Heart right ventricle (tissue), 16 donors: ENCODE results near the gene VRTN. TPM values are rescaled to one million over a fixed set of nuclear protein-coding genes. Genes with fewer than 3 reads are reported as not detected.
"Not testable (repeated sequence)": the region's sequence is repeated elsewhere in the genome, so short reads cannot be mapped to it uniquely, and the experiment has no call there.

Experiments used
- ATAC-seq, 8 donors: fragments of 200-7000 bp; cut with Tn5 transposase; one replicate each; pipeline ENCODE4 v1.9.1; 2020; ENCODE audit warnings: mild to moderate bottlenecking in 8 of 8, moderate library complexity in 8 of 8, moderate number of reproducible peaks in 1 of 8
- DNase-seq, 2 donors: peaks; one replicate each; pipeline ENCODE4 v3.0.0-alpha.2; 2020
- H3K27ac ChIP-seq, 10 donors: fragments of 200-600 bp; sonication (generic) in 2 of 10; one replicate each; pipeline versions ENCODE4 v1.5.0 to v1.8.0; 2020 to 2022; ENCODE audit warnings: mild to moderate bottlenecking in 3 of 10
- H3K27me3 ChIP-seq, 7 donors: fragments of 200-600 bp; one replicate each; pipeline ENCODE4 v1.8.0; 2021 to 2022; ENCODE audit warnings: mild to moderate bottlenecking in 2 of 7
- H3K36me3 ChIP-seq, 9 donors: fragments of 200-600 bp; sonication (generic) in 1 of 9; one replicate each; pipeline versions ENCODE4 v1.5.0 to v1.8.0; 2020 to 2022; ENCODE audit warnings: mild to moderate bottlenecking in 2 of 9
- H3K4me1 ChIP-seq, 9 donors: fragments of 200-600 bp; sonication (generic) in 1 of 9; one replicate each; pipeline versions ENCODE4 v1.5.0 to v1.8.0; 2020 to 2022; ENCODE audit warnings: mild to moderate bottlenecking in 4 of 9
- H3K4me3 ChIP-seq, 10 donors: fragments of 200-600 bp; sonication (generic) in 2 of 10; one replicate each; pipeline versions ENCODE4 v1.5.0 to v1.8.0; 2020 to 2022; ENCODE audit warnings: mild to moderate bottlenecking in 7 of 10, moderate library complexity in 2 of 10
- H3K9me3 ChIP-seq, 11 donors: fragments of 200-600 bp in 10 of 11; sonication (generic) in 2 of 11; one replicate each; pipeline versions ENCODE4 v1.5.0 to v1.8.0; 2013 to 2022; ENCODE audit warnings: mild to moderate bottlenecking in 2 of 11, control low read depth in 1 of 11, moderate library complexity in 1 of 11
- CTCF ChIP-seq, 9 donors: fragments of 200-600 bp; sonication (generic) in 2 of 9; IDR thresholded peaks; one replicate each; pipeline versions ENCODE4 v1.5.0 to v1.8.0; 2021 to 2022; ENCODE audit warnings: antibody characterized with exemption in 9 of 9, mild to moderate bottlenecking in 5 of 9, moderate library complexity in 1 of 9
- WGBS, 2 donors: extraction: QIAGEN DNeasy Blood & Tissue Kit; methylation state at CpG; one replicate each; pipeline ENCODE4 v1.1.7; 2013; ENCODE audit warnings: inconsistent platforms in 1 of 2; 5-methylcytosine and 5-hydroxymethylcytosine counted together
- intact Hi-C, 10 donors: fragments of 100-400 bp; cut with DNase I; formaldehyde crosslinking; loops; one replicate each; pipeline versions ENCODE4 v1.11.1 to v1.14.2; 2022
- polyA plus RNA-seq, 2 donors: library from polyadenylated mRNA; stranded (reverse); fragments of 200-250 nt; gene quantifications; one replicate each; pipeline ENCODE4 v1.2.3, GENCODE V29; 2013
- total RNA-seq, 10 donors: library from RNA; stranded (reverse); fragmentation: NEBNext Ultra II Directional in 3 of 10; extraction: Animal tissue kit (Norgen Biotek cat#: 25700) in 3 of 10; gene quantifications; one replicate each; pipeline versions ENCODE4 v1.2.1 to v1.2.4, GENCODE V29; 2021 to 2023
- donor health status: Arrhythmogenic right ventricular cardiomyopathy.
- donor health status: ischemic (EF 13 %, LVEDD 7.1; RV severe dilation, severe dysfunction).
- donor health status: healthy with polysubstance abuse.
- donor health status: DM: no; HTN: yes; CAD: no.
- donor health status: DM: no; HTN: no; CAD: no.
- donor health status: ischemic (EF 25% LVEDD 6.9; RV normal size, moderate dysfunction).
- donor health status: ischemic (EF 25% LVEDD 5.7; RV mildly dilated, moderate dysfunction).
- donor health status: healthy.
- donor health status: DM: yes; HTN: yes; CAD: no.
- donor health status: Ischemic cardiomyopathy.
- donor health status: ischemic (EF 35%, LVEDD 5.7; RV mildly dilated, moderate dysfunction).
- donor health status: nonischemic (EF 11% LVEDD 7.7; RV severe dilation, severe dysfunction).
- donor health status: DM: yes; HTN: yes; CAD: no.
- donor health status: PGD.
- donor health status: ischemic (EF 29% LVEDD 5.4; RV normal size, mild dysfunction).
- donor health status: nonischemic (EF 23%, LVEDD 6.1; RV moderate dilation, normal function).

The VRTN gene
- total and polyA plus RNA-seq, 12 donors = not detected

DNA sequence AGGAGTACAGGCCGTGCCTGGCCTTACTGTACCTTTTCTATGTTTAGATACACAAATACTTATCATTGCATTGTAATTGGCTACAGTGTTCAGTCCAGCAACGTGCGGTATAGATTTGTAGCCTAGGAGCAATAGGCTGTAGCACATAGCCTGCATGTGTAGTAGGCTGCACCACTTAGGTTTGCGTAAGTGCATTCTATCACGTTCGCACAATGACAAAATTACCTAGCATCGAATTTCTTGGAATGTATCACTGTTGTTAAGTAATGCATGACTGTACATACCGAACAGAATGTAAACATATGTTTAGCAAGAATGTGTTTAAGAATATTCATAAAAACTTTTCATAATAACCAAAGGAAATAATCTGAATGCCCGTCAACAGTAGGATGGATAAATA is 31.9 kb downstream of the VRTN start:
- H3K27me3 ChIP-seq = peaks cover 0 to 7% (median 0%) of the 10 kb centered on the region in 7 donors
- intact Hi-C loops = no loop called here
- DNase-seq (no peak), ATAC-seq (no peak)
- no peak overlapping the region for H3K27ac ChIP-seq
- no peak for TF ChIP-seq CTCF (IDR thresholded peaks at IDR 0.05)
- no peaks in the 10 kb centered on the region for H3K36me3 ChIP-seq
- no peak overlapping the region for H3K4me3 ChIP-seq
- 87% methylated on average over 9 of the region's 9 CpGs for WGBS, 2 donors
- no peaks in the 10 kb centered on the region for H3K4me1 ChIP-seq
- H3K9me3 ChIP-seq = no peaks in the 10 kb centered on the region

GRCh38 chr14:74380845-74381244 is 32.6 kb downstream of the VRTN start:
- TF ChIP-seq CTCF (IDR thresholded peaks at IDR 0.05) = no peak
- no peak for DNase-seq
- H3K27me3 ChIP-seq = peaks cover 0 to 6% (median 0%) of the 10 kb centered on the region in 7 donors
- no peak overlapping the region for H3K27ac ChIP-seq
- no peak for ATAC-seq
- H3K36me3 ChIP-seq = no peaks in the 10 kb centered on the region
- H3K4me1 ChIP-seq = no peaks in the 10 kb centered on the region
- WGBS, 2 donors = 77 to 83% methylated on average over 13 of the region's 13 CpGs
- intact Hi-C loops = no loop called here
- no peaks in the 10 kb centered on the region for H3K9me3 ChIP-seq
- no peak overlapping the region for H3K4me3 ChIP-seq

DNA sequence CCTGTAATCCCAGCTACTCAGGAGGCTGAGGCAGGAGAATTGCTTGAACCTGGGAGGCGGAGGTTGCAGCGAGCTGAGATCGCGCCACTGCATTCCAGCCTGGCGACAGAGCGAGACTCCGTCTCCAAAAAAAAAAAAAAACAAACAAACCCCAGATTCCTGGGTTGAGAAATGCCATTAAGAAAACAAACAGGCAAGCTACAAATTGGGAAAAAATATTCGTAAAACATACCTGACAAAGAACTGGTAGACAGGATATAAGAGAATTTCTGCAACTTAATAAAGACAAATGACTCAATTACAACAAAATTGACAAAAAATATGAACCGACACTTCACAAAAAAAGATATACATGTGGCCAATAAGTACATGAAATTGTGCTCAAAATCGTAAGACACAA is 33.3 kb downstream of the VRTN start:
- H3K36me3 ChIP-seq = not testable (repeated sequence)

DNA sequence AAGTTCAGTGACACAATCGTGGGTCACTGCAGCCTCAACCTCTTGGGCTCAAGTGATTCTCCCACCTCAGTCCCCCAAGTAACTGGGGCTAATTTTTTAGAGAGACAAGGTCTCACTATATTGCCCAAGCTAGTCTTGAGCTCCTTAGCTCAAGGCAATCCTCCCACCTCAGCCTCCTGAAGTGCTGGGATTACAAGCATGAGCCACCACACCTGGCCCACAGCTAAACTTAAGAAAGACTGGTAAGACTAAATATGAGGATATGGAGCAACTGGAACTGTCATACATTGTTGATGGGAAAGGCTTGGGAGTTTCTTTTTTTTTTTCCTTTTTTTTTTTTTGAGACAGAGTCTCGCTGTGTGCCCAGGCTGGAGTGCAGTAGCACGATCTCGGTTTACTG is 34.0 kb downstream of the VRTN start:
- DNase-seq (no peak), ATAC-seq (no peak)
- no peaks in the 10 kb centered on the region for H3K36me3 ChIP-seq
- no peaks in the 10 kb centered on the region for H3K9me3 ChIP-seq
- TF ChIP-seq CTCF (IDR thresholded peaks at IDR 0.05) = no peak
- peaks cover 0 to 6% (median 0%) of the 10 kb centered on the region in 7 donors for H3K27me3 ChIP-seq
- no peak overlapping the region for H3K4me3 ChIP-seq
- no peaks in the 10 kb centered on the region for H3K4me1 ChIP-seq
- 89 to 91% methylated on average over 4 of the region's 4 CpGs for WGBS, 2 donors
- no peak overlapping the region for H3K27ac ChIP-seq
- intact Hi-C loops = no loop called here

More for the DNA sequence above, 33.3 kb downstream of the VRTN start:
- 87 to 93% methylated on average over 8 to 10 of the region's 10 CpGs for WGBS, 2 donors
- DNase-seq, intact Hi-C loops, H3K9me3 ChIP-seq, H3K27me3 ChIP-seq, H3K27ac ChIP-seq, H3K4me1 ChIP-seq, ATAC-seq, H3K4me3 ChIP-seq: not testable (repeated sequence)

DNA sequence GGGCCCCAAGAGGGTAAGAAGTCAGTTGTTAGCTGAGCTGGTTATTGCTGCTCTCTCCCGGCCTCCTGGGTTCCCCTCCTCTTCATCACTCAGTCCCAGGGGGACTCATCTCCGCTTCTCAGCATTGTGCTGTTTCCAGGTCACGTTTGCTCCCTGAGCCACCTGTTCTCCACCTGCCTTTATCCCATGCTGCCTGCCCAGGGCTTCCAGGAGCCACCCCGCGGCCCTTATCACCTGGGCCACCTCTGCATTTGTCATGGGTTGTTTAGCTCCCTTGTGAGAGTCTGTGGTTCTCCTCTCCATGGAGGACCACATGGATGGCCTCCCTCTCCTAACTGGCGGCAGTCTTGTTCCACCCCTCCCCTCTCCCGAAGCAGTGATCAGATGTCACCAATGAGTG is 41.7 kb downstream of the VRTN start:
- Histone ChIP-seq H3K27me3 (peaks cover 0 to 24% (median 7%) of the 10 kb centered on the region in 7 donors), H3K4me3 (no peak overlapping the region), H3K4me1 (no peaks in the 10 kb centered on the region), H3K9me3 (no peaks in the 10 kb centered on the region), H3K36me3 (no peaks in the 10 kb centered on the region), H3K27ac (no peak overlapping the region)
- no peak for ATAC-seq
- no peak for DNase-seq
- intact Hi-C loops = no loop called here
- no peak for TF ChIP-seq CTCF (IDR thresholded peaks at IDR 0.05)
- 63 to 70% methylated on average over 7 of the region's 7 CpGs for WGBS, 2 donors

DNA sequence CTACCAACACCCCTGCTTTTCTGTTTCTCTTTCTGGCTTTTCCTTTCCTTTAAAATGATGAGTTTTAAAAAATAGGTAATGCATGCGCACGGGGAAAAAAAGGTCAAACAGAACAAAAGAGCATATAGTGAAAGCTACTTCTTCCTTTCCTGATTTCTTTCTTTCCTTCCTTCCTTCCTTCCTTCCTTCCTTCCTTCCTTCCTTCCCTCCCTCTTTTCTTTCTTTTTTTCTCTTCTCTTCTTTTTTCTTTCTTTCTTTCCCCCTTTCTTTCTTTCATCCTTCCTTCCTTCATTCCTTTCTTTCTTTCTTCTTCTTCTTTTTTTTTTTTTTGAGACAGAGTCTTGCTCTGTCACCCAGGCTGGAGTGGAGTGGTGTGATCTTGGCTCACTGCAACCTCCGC is 42.2 kb downstream of the VRTN start:
- H3K9me3 ChIP-seq, intact Hi-C loops, DNase-seq, H3K4me1 ChIP-seq, H3K4me3 ChIP-seq, H3K27ac ChIP-seq, H3K36me3 ChIP-seq, ATAC-seq: not testable (repeated sequence)
- WGBS, 2 donors = 84 to 90% methylated on average over 3 of the region's 3 CpGs
- peaks cover 0 to 24% (median 7%) of the 10 kb centered on the region in 7 donors for H3K27me3 ChIP-seq
